HG03139 (cell line): ENCODE data around the gene DBT.
"Not testable (repeated sequence)": the region's sequence is repeated elsewhere in the genome, so short reads cannot be mapped to it uniquely, and the experiment has no call there.

ENCODE experiments used
- ATAC-seq: cut with Tn5 transposase; IDR thresholded peaks from one replicate; pipeline ENCODE4 v1.9.1; 2021; ENCODE audit not compliant: unreplicated experiment

Gene DBT

GRCh38 chr1:100249537-100250257, at the start of gene DBT:
Gene DBT (minus strand): TSS chr1:100249834. CDS start chr1:100249820, 14 bp downstream.
- peak; percentile 100 for ATAC-seq

- no peak for ATAC-seq
Measured at GRCh38 chr1:100298512-100298911, 48.9 kb upstream of the DBT start.

- not testable (repeated sequence) for ATAC-seq
Measured at GRCh38 chr1:100296997-100297396, 47.4 kb upstream of the DBT start.

- no peak for ATAC-seq
Measured at GRCh38 chr1:100296140-100296539, 46.5 kb upstream of the DBT start.

GRCh38 chr1:100292711-100293110, 43.1 kb upstream of the DBT start:
- ATAC-seq = no peak

- ATAC-seq = no peak
Measured at GRCh38 chr1:100290291-100290690, 40.7 kb upstream of the DBT start.

- ATAC-seq = no peak
Measured at GRCh38 chr1:100287162-100287561, 37.5 kb upstream of the DBT start.

GRCh38 chr1:100284591-100284990, 35.0 kb upstream of the DBT start:
- no peak for ATAC-seq

GRCh38 chr1:100279954-100280682, 30.5 kb upstream of the DBT start:
- no peak for ATAC-seq

GRCh38 chr1:100279358-100279923, 29.8 kb upstream of the DBT start:
- no peak for ATAC-seq

GRCh38 chr1:100277866-100278265, 28.2 kb upstream of the DBT start:
- ATAC-seq = no peak

- ATAC-seq = no peak
Measured at GRCh38 chr1:100268202-100268601, 18.6 kb upstream of the DBT start.

GRCh38 chr1:100267284-100267683, 17.6 kb upstream of the DBT start:
- ATAC-seq = no peak

- ATAC-seq = no peak
Measured at GRCh38 chr1:100266741-100267140, 17.1 kb upstream of the DBT start.

- ATAC-seq = peak; percentile 96
Measured at GRCh38 chr1:100265931-100266740, 16.5 kb upstream of the DBT start, which contains the start of gene RTCA. Gene RTCA (plus strand): TSS chr1:100266216. CDS start chr1:100266376, 160 bp downstream.

- ATAC-seq = peak; percentile 15
Measured at GRCh38 chr1:100265562-100265930, 15.9 kb upstream of the DBT start.

GRCh38 chr1:100264081-100264480, 14.4 kb upstream of the DBT start:
- not testable (repeated sequence) for ATAC-seq

- no peak for ATAC-seq
Measured at GRCh38 chr1:100261686-100262085, 12.1 kb upstream of the DBT start.

GRCh38 chr1:100258427-100258826, 8.8 kb upstream of the DBT start:
- ATAC-seq = not testable (repeated sequence)

- not testable (repeated sequence) for ATAC-seq
Measured at GRCh38 chr1:100256273-100256672, 6.6 kb upstream of the DBT start.

- no peak for ATAC-seq
Measured at GRCh38 chr1:100253552-100253951, 3.9 kb upstream of the DBT start.
